Endothelial cell (in vitro differentiated cells): ENCODE measurements around the gene GPR15LG. TPM values are rescaled to one million over a fixed set of nuclear protein-coding genes. Genes with fewer than 3 reads are reported as not detected.
A peak's percentile ranks its signal among the peaks of the same experiment; 100 is the strongest.

Source experiments
- DNase-seq: peaks from one replicate; pipeline ENCODE4 v3.0.0; 2021; ENCODE audit warnings: low spot score
- H3K27ac Mint-ChIP-seq: one replicate; pipeline ENCODE4 v1.8.0; 2021; ENCODE audit warnings: mixed read lengths, inconsistent platforms; ENCODE audit not compliant: unreplicated experiment
- H3K27me3 Mint-ChIP-seq: one replicate; pipeline ENCODE4 v1.8.0; 2021; ENCODE audit warnings: mild to moderate bottlenecking, moderate library complexity, mixed read lengths, inconsistent platforms; ENCODE audit not compliant: unreplicated experiment
- H3K36me3 Mint-ChIP-seq: one replicate; pipeline ENCODE4 v1.8.0; 2021; ENCODE audit warnings: mild to moderate bottlenecking, low read depth, mixed read lengths, inconsistent platforms; ENCODE audit not compliant: unreplicated experiment
- H3K4me1 Mint-ChIP-seq: one replicate; pipeline ENCODE4 v1.8.0; 2021; ENCODE audit warnings: mild to moderate bottlenecking, mixed read lengths, inconsistent platforms; ENCODE audit not compliant: unreplicated experiment
- H3K4me3 Mint-ChIP-seq: one replicate; pipeline ENCODE4 v1.8.0; 2021; ENCODE audit warnings: mild to moderate bottlenecking, mixed read lengths, inconsistent platforms; ENCODE audit not compliant: unreplicated experiment
- H3K9me3 Mint-ChIP-seq: one replicate; pipeline ENCODE4 v1.8.0; 2021; ENCODE audit warnings: mixed read lengths, inconsistent platforms; ENCODE audit not compliant: unreplicated experiment
- CTCF ChIP-seq: fragments of 200-600 bp; sonication (generic); IDR thresholded peaks from one replicate; pipeline ENCODE4 v1.5.0; 2021; ENCODE audit warnings: antibody characterized with exemption; ENCODE audit not compliant: unreplicated experiment
- total RNA-seq: library from RNA; stranded (reverse); fragmentation: NEBNext Ultra II Directional; extraction: Animal tissue kit (Norgen Biotek cat#: 25700); gene quantifications from one replicate; pipeline ENCODE4 v1.2.1, GENCODE V29; 2021; ENCODE audit not compliant: unreplicated experiment

The GPR15LG gene
- total RNA-seq, 1 donor from 2014 or later = not detected

GRCh38 chr10:84138478-84139125 is 35.0 kb upstream of the GPR15LG start:
- Mint-ChIP-seq H3K27me3 (peaks cover 5% of the 10 kb centered on the region), H3K36me3 (peaks cover 7% of the 10 kb centered on the region), H3K9me3 (no peaks in the 10 kb centered on the region), H3K27ac (peak overlapping the region; percentile 87), H3K4me1 (peaks cover 10% of the 10 kb centered on the region), H3K4me3 (peak overlapping the region; percentile 98)
- DNase-seq = no peak
- TF ChIP-seq CTCF = no peak

- Mint-ChIP-seq H3K9me3 (no peaks in the 10 kb centered on the region), H3K27me3 (peaks cover 5% of the 10 kb centered on the region), H3K27ac (peak within 1 kb of the TSS; percentile 87), H3K36me3 (peaks cover 11% of the 10 kb centered on the region), H3K4me1 (peaks cover 10% of the 10 kb centered on the region), H3K4me3 (peak within 1 kb of the TSS; percentile 98)
- DNase-seq = peak; percentile 99
- peak; percentile 54 for TF ChIP-seq CTCF
These were observed 34.2 kb upstream of the GPR15LG start, which contains the start of gene GHITM for GRCh38 chr10:84139126-84140035. GHITM (plus strand) TSS chr10:84139509; CDS start chr10:84141501, 1,992 bp downstream.

- H3K4me3 Mint-ChIP-seq = peak overlapping the region; percentile 98
- H3K9me3 Mint-ChIP-seq = no peaks in the 10 kb centered on the region
- DNase-seq = peak; percentile 6
- H3K36me3 Mint-ChIP-seq = peaks cover 11% of the 10 kb centered on the region
- H3K4me1 Mint-ChIP-seq = peaks cover 10% of the 10 kb centered on the region
- H3K27ac Mint-ChIP-seq = peak overlapping the region; percentile 87
- no peak for TF ChIP-seq CTCF
- peaks cover 5% of the 10 kb centered on the region for H3K27me3 Mint-ChIP-seq
These were observed 33.6 kb upstream of the GPR15LG start for GRCh38 chr10:84140036-84140379.

GRCh38 chr10:84147347-84147746 is 26.3 kb upstream of the GPR15LG start:
- DNase-seq = no peak
- no peaks in the 10 kb centered on the region for H3K9me3 Mint-ChIP-seq
- no peak overlapping the region for H3K4me3 Mint-ChIP-seq
- no peak overlapping the region for H3K27ac Mint-ChIP-seq
- no peak for TF ChIP-seq CTCF
- H3K36me3 Mint-ChIP-seq = peaks cover 17% of the 10 kb centered on the region
- no peaks in the 10 kb centered on the region for H3K4me1 Mint-ChIP-seq
- no peaks in the 10 kb centered on the region for H3K27me3 Mint-ChIP-seq
